ENCODE data around the gene THADA.
A peak's percentile ranks its signal among the peaks of the same experiment; 100 is the strongest.

- peak; percentile 1; the same call in 1 of the 2 replicates for TF ChIP-seq POLR2AphosphoS5 (IDR thresholded peaks at IDR 0.05; ENCODE audit: low read depth, low read length)
- TF ChIP-seq REST (IDR thresholded peaks at IDR 0.05; ENCODE audit: insufficient read depth in 1 of 2, low read depth in 2 of 2, low read length in 2 of 2) = no peak
These were observed 368.6 kb downstream of the THADA start for GRCh38 chr2:43226955-43227829.
